HUES6 (cell line): ENCODE data around the gene UNC13B.
"Not testable (repeated sequence)": the region's sequence is repeated elsewhere in the genome, so short reads cannot be mapped to it uniquely, and the experiment has no call there.

Experiments
- H3K27ac ChIP-seq: 2 replicates; pipeline ENCODE4 v1.7.0; 2013; ENCODE audit warnings: low read depth, mild to moderate bottlenecking, low read length, inconsistent platforms
- H3K27me3 ChIP-seq: 2 replicates; pipeline ENCODE4 v1.6.1; 2013; ENCODE audit warnings: low read length; ENCODE audit not compliant: control insufficient read depth, insufficient read depth
- H3K36me3 ChIP-seq: 2 replicates; pipeline ENCODE4 v1.6.1; 2013; ENCODE audit warnings: low read length; ENCODE audit not compliant: control insufficient read depth, insufficient read depth
- H3K4me1 ChIP-seq: 2 replicates; pipeline ENCODE4 v1.6.1; 2013; ENCODE audit warnings: low read length; ENCODE audit not compliant: control insufficient read depth, insufficient read depth
- H3K4me3 ChIP-seq: 2 replicates; pipeline ENCODE4 v1.5.1; 2013; ENCODE audit warnings: low read depth, low read length
- H3K9ac ChIP-seq: one replicate; pipeline ENCODE4 v1.6.1; 2013; ENCODE audit warnings: mild to moderate bottlenecking, low read length
- H3K9me3 ChIP-seq: 2 replicates; pipeline ENCODE4 v1.6.1; 2013; ENCODE audit warnings: low read depth, low read length; ENCODE audit not compliant: control insufficient read depth, insufficient read depth

UNC13B gene

GRCh38 chr9:35136866-35137265 is 24.9 kb upstream of the UNC13B start:
- no peaks in the 10 kb centered on the region for H3K4me1 ChIP-seq
- no peak overlapping the region for H3K4me3 ChIP-seq
- H3K9me3 ChIP-seq, result peaks cover 29% of the 10 kb centered on the region
- H3K36me3 ChIP-seq, result no peaks in the 10 kb centered on the region
- H3K9ac ChIP-seq, result no peak overlapping the region
- no peak overlapping the region for H3K27ac ChIP-seq
- no peaks in the 10 kb centered on the region for H3K27me3 ChIP-seq

GRCh38 chr9:35140093-35140492 is 21.7 kb upstream of the UNC13B start:
- peaks cover 40% of the 10 kb centered on the region for H3K9me3 ChIP-seq
- H3K27me3 ChIP-seq, result no peaks in the 10 kb centered on the region
- H3K27ac ChIP-seq, result no peak overlapping the region
- H3K4me1 ChIP-seq, result no peaks in the 10 kb centered on the region
- no peaks in the 10 kb centered on the region for H3K36me3 ChIP-seq
- H3K9ac ChIP-seq, result no peak overlapping the region
- H3K4me3 ChIP-seq, result no peak overlapping the region

- no peak overlapping the region for H3K9ac ChIP-seq
- H3K9me3 ChIP-seq, result peaks cover 46% of the 10 kb centered on the region
- no peaks in the 10 kb centered on the region for H3K36me3 ChIP-seq
- no peaks in the 10 kb centered on the region for H3K27me3 ChIP-seq
- H3K4me3 ChIP-seq, result no peak overlapping the region
- no peaks in the 10 kb centered on the region for H3K4me1 ChIP-seq
- no peak overlapping the region for H3K27ac ChIP-seq
Observed at GRCh38 chr9:35142037-35142436, 19.8 kb upstream of the UNC13B start.

- H3K27me3 ChIP-seq, H3K36me3 ChIP-seq, H3K9ac ChIP-seq, H3K4me1 ChIP-seq, H3K4me3 ChIP-seq, H3K27ac ChIP-seq: not testable (repeated sequence)
- peaks cover 53% of the 10 kb centered on the region for H3K9me3 ChIP-seq
Observed at GRCh38 chr9:35147941-35148563, 13.8 kb upstream of the UNC13B start.

GRCh38 chr9:35152926-35153325 is 8.9 kb upstream of the UNC13B start:
- H3K4me3 ChIP-seq, result no peak overlapping the region
- no peaks in the 10 kb centered on the region for H3K27me3 ChIP-seq
- peaks cover 9% of the 10 kb centered on the region; the same call in 1 of the 2 replicates for H3K36me3 ChIP-seq
- no peak overlapping the region for H3K9ac ChIP-seq
- no peak overlapping the region for H3K27ac ChIP-seq
- peaks cover 45% of the 10 kb centered on the region for H3K9me3 ChIP-seq
- H3K4me1 ChIP-seq, result peaks cover 18% of the 10 kb centered on the region

GRCh38 chr9:35156781-35157180 is 5.0 kb upstream of the UNC13B start:
- H3K9ac ChIP-seq, result peak overlapping the region; percentile 32
- H3K4me3 ChIP-seq, result peak overlapping the region; percentile 24; the same call in 1 of the 2 replicates
- peak overlapping the region; percentile 87 for H3K27ac ChIP-seq
- peaks cover 29% of the 10 kb centered on the region for H3K4me1 ChIP-seq
- H3K9me3 ChIP-seq, result peaks cover 20% of the 10 kb centered on the region
- peaks cover 9% of the 10 kb centered on the region; the same call in 1 of the 2 replicates for H3K36me3 ChIP-seq
- H3K27me3 ChIP-seq, result no peaks in the 10 kb centered on the region

- H3K36me3 ChIP-seq, H3K27me3 ChIP-seq: not testable (repeated sequence)
- Histone ChIP-seq H3K9ac (peak overlapping the region; percentile 69), H3K4me1 (peaks cover 31% of the 10 kb centered on the region), H3K27ac (peak overlapping the region; percentile 87), H3K4me3 (peak overlapping the region; percentile 30), H3K9me3 (peaks cover 16% of the 10 kb centered on the region)
Observed at GRCh38 chr9:35157836-35158235, 4.0 kb upstream of the UNC13B start.

- Histone ChIP-seq H3K9me3 (peaks cover 12% of the 10 kb centered on the region), H3K27ac (peak overlapping the region; percentile 84; the same call in 1 of the 2 replicates), H3K27me3 (no peaks in the 10 kb centered on the region), H3K4me3 (no peak overlapping the region), H3K4me1 (peaks cover 32% of the 10 kb centered on the region), H3K9ac (no peak overlapping the region), H3K36me3 (peaks cover 3% of the 10 kb centered on the region; the same call in 1 of the 2 replicates)
Observed at GRCh38 chr9:35158501-35159280, 3.1 kb upstream of the UNC13B start.

- Histone ChIP-seq H3K4me3 (peak overlapping the region; percentile 89), H3K9ac (peak overlapping the region; percentile 84), H3K27me3 (no peaks in the 10 kb centered on the region), H3K27ac (no peak overlapping the region), H3K4me1 (peaks cover 19% of the 10 kb centered on the region), H3K9me3 (no peaks in the 10 kb centered on the region), H3K36me3 (no peaks in the 10 kb centered on the region)
Observed at GRCh38 chr9:35162605-35163315, 951 bp downstream of the UNC13B start.

- Histone ChIP-seq H3K27ac (no peak overlapping the region), H3K4me3 (peak overlapping the region; percentile 89), H3K27me3 (no peaks in the 10 kb centered on the region), H3K36me3 (no peaks in the 10 kb centered on the region), H3K9ac (no peak overlapping the region), H3K9me3 (no peaks in the 10 kb centered on the region), H3K4me1 (peaks cover 16% of the 10 kb centered on the region)
Observed at GRCh38 chr9:35163413-35163812, 1.6 kb downstream of the UNC13B start.

- Histone ChIP-seq H3K36me3 (no peaks in the 10 kb centered on the region), H3K9ac (no peak overlapping the region), H3K27ac (no peak overlapping the region), H3K27me3 (no peaks in the 10 kb centered on the region), H3K4me3 (no peak overlapping the region), H3K4me1 (peaks cover 11% of the 10 kb centered on the region), H3K9me3 (no peaks in the 10 kb centered on the region)
Observed at GRCh38 chr9:35164711-35165110, 2.9 kb downstream of the UNC13B start.
